OCI-LY1 (cell line): Measurements from ENCODE around the gene MVB12A.

ENCODE experiments used
- H2AFZ ChIP-seq: fragments of 200-600 bp; sonication (generic), shearing (Covaris generic); 2 replicates; pipeline ENCODE4 v1.6.0; 2014; ENCODE audit warnings: antibody characterized with exemption, mild to moderate bottlenecking, low read length
- H3F3A ChIP-seq: fragments of 200-600 bp; sonication (generic), shearing (Covaris generic); 2 replicates; pipeline ENCODE4 v1.6.0; 2014; ENCODE audit warnings: mild to moderate bottlenecking, antibody characterized with exemption, low read length, moderate library complexity; ENCODE audit not compliant: insufficient read depth
- H3K27ac ChIP-seq: fragments of 200-600 bp; sonication (generic); 2 replicates; pipeline ENCODE4 v1.5.1; 2014; ENCODE audit warnings: low read length, mixed run types, mild to moderate bottlenecking, low read depth; ENCODE audit not compliant: poor library complexity, severe bottlenecking
- H3K27me3 ChIP-seq: fragments of 200-600 bp; sonication (generic); 2 replicates; pipeline ENCODE4 v1.6.0; 2014; ENCODE audit warnings: antibody characterized with exemption, mild to moderate bottlenecking, low read length, moderate library complexity; ENCODE audit not compliant: insufficient read depth
- H3K36me3 ChIP-seq: fragments of 200-600 bp; sonication (generic); 2 replicates; pipeline ENCODE4 v1.6.1; 2014; ENCODE audit warnings: mild to moderate bottlenecking, antibody characterized with exemption, low read length, moderate library complexity, mixed read lengths; ENCODE audit not compliant: insufficient read depth
- H3K4me1 ChIP-seq: fragments of 200-600 bp; sonication (generic); 2 replicates; pipeline ENCODE4 v1.5.1; 2014; ENCODE audit warnings: mild to moderate bottlenecking, low read length, moderate library complexity; ENCODE audit not compliant: insufficient read depth, severe bottlenecking
- H3K4me2 ChIP-seq: fragments of 200-600 bp; sonication (generic), shearing (Covaris generic); 2 replicates; pipeline ENCODE4 v1.6.1; 2014; ENCODE audit warnings: low read length
- H3K4me3 ChIP-seq: fragments of 200-600 bp; sonication (generic); 2 replicates; pipeline ENCODE4 v1.5.1; 2014; ENCODE audit warnings: low read length, low read depth, mild to moderate bottlenecking, mixed read lengths; ENCODE audit not compliant: poor library complexity, severe bottlenecking
- H3K79me2 ChIP-seq: fragments of 200-600 bp; shearing (Covaris generic); 2 replicates; pipeline ENCODE4 v1.6.1; 2016; ENCODE audit warnings: mixed run types, low read length, mixed read lengths; ENCODE audit not compliant: insufficient read depth
- H3K9ac ChIP-seq: fragments of 200-600 bp; sonication (generic), shearing (Covaris generic); 2 replicates; pipeline ENCODE4 v1.6.1; 2014; ENCODE audit warnings: mild to moderate bottlenecking, low read length, mixed read lengths
- H3K9me2 ChIP-seq: fragments of 200-600 bp; sonication (generic), shearing (Covaris generic); 2 replicates; pipeline ENCODE4 v1.6.1; 2014; ENCODE audit warnings: low read depth, mild to moderate bottlenecking, low read length, mixed read lengths
- H3K9me3 ChIP-seq: fragments of 200-600 bp; shearing (Covaris generic); 2 replicates; pipeline ENCODE4 v1.6.1; 2014; ENCODE audit warnings: low read length, mixed read lengths
- H4K20me1 ChIP-seq: fragments of 200-600 bp; sonication (generic), shearing (Covaris generic); 2 replicates; pipeline ENCODE4 v1.6.0; 2016; ENCODE audit warnings: mild to moderate bottlenecking, low read length; ENCODE audit not compliant: insufficient read depth
- EZH2 ChIP-seq: fragments of 200-600 bp; sonication (generic), shearing (Covaris generic); IDR thresholded peaks from 2 replicates; pipeline ENCODE4 v1.8.0; 2017; ENCODE audit warnings: borderline replicate concordance, mixed run types, mild to moderate bottlenecking, antibody characterized with exemption, low read length, moderate library complexity, mixed read lengths
- TF ChIP-seq, protein P1 (sequence below): fragments of 200-600 bp; sonication (generic), shearing (Covaris generic); IDR thresholded peaks from 2 replicates; pipeline ENCODE4 v1.5.1; 2017; ENCODE audit warnings: mild to moderate bottlenecking, antibody characterized with exemption, low read length, moderate library complexity, mixed read lengths

Gene MVB12A

DNA sequence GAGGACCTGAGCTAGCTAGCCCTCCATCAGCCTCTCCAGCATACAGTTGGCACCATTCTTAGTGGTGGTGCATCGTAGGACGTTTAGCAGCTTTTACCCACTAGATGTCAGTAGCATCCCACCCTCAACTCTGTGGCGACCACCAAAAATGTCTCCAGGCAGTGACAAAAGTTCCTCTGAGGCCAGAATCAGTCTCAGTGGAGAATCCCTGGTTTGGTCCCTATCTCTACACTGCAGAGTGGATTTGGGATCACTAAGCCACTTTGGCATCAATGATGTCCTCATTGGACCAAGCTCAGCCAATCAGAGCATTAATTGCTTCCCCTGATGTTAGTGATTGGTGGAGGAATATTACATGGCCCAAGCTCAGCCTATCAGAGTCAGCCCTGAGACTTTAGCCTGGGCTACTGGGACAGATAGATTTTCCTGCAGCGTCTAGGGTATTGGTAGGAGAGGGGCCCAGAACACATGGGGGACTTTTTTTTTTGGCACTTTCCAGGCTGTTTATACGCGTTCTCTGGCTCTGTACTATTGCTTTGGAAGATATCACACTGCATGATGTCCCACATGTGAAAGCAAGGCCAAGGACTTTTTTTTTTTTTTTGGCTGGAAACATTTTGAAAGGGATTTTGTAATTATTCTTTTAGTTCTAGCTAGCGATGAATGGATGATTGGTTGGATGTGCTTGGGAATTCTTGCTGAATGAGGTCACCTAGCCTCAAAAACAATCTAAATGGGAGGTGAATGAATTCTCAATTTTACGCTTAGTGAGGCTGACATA lies 21.6 kb downstream of the MVB12A start:
- TF ChIP-seq EZH2 = no peak
- TF ChIP-seq, protein P1, sequence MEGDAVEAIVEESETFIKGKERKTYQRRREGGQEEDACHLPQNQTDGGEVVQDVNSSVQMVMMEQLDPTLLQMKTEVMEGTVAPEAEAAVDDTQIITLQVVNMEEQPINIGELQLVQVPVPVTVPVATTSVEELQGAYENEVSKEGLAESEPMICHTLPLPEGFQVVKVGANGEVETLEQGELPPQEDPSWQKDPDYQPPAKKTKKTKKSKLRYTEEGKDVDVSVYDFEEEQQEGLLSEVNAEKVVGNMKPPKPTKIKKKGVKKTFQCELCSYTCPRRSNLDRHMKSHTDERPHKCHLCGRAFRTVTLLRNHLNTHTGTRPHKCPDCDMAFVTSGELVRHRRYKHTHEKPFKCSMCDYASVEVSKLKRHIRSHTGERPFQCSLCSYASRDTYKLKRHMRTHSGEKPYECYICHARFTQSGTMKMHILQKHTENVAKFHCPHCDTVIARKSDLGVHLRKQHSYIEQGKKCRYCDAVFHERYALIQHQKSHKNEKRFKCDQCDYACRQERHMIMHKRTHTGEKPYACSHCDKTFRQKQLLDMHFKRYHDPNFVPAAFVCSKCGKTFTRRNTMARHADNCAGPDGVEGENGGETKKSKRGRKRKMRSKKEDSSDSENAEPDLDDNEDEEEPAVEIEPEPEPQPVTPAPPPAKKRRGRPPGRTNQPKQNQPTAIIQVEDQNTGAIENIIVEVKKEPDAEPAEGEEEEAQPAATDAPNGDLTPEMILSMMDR = peak; percentile 63
- H2AFZ ChIP-seq = no peak overlapping the region
- H3K9ac ChIP-seq = no peak overlapping the region
- no peaks in the 10 kb centered on the region for H3K36me3 ChIP-seq
- no peaks in the 10 kb centered on the region for H3F3A ChIP-seq
- no peaks in the 10 kb centered on the region for H4K20me1 ChIP-seq
- peaks cover 8% of the 10 kb centered on the region; the same call in 1 of the 2 replicates for H3K27me3 ChIP-seq
- no peaks in the 10 kb centered on the region for H3K79me2 ChIP-seq
- H3K27ac ChIP-seq = no peak overlapping the region
- peaks cover 4% of the 10 kb centered on the region; the same call in 1 of the 2 replicates for H3K9me3 ChIP-seq
- H3K4me1 ChIP-seq = no peaks in the 10 kb centered on the region
- H3K9me2 ChIP-seq = no peaks in the 10 kb centered on the region
- H3K4me3 ChIP-seq = no peak overlapping the region
- H3K4me2 ChIP-seq = no peak overlapping the region

DNA sequence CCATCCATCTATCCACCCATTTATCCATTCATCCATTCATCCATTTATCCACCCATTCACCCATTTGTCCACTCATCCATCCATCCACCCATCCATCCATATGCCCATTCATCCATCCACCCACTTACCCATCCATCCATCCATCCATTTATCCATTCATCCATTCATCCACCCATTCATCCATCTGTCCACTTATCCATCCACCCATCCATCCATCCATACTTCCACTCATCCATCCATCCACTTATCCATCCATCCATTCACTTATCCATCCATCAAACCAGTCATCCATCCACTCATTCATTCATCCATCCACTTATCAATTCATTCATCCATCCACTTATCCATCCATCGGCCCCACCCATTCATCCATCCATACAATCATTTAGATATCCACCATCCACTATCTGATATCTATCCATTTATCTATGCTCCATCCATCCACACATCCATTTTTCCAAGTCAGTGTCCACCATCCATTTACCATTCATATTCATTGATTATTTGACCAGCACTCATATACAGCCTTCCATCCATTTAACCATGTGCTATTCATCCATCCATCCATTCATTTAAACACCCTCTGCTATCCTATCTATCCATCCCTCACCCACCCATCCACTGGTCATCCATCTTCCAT lies 25.8 kb downstream of the MVB12A start:
- Histone ChIP-seq H3K79me2 (no peaks in the 10 kb centered on the region), H3K4me2 (no peak overlapping the region), H4K20me1 (no peaks in the 10 kb centered on the region), H2AFZ (no peak overlapping the region), H3F3A (no peaks in the 10 kb centered on the region), H3K36me3 (no peaks in the 10 kb centered on the region), H3K27me3 (peaks cover 7% of the 10 kb centered on the region; the same call in 1 of the 2 replicates), H3K9me3 (peaks cover 4% of the 10 kb centered on the region; the same call in 1 of the 2 replicates), H3K9me2 (no peaks in the 10 kb centered on the region), H3K4me3 (no peak overlapping the region), H3K9ac (no peak overlapping the region), H3K27ac (no peak overlapping the region), H3K4me1 (no peaks in the 10 kb centered on the region)
- no peak for TF ChIP-seq EZH2
- TF ChIP-seq, protein P1 = no peak

DNA sequence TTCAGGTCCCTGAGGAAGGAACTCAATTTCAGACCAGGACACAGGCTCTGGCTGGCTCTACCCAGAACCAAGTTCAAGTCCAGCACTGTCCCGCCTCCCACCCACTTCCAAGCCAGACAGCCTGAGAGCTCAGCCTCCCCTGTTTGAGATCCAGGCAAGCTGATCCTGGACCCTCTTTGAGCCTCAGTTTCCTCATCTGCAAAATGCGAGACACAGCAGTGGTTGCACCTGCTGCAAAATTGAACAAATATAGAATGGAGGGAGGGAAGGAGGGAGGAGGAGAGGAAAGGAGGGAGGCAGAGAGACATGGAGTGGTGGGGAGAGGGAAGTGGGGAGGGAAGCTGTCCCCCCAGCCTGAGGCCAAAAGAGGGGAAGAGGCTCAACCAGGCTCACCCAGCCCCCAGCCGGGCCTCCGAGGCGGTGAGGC lies 27.9 kb downstream of the MVB12A start:
- Histone ChIP-seq H3K9me3 (no peaks in the 10 kb centered on the region), H3K27me3 (peaks cover 7% of the 10 kb centered on the region; the same call in 1 of the 2 replicates), H3F3A (no peaks in the 10 kb centered on the region), H2AFZ (no peak overlapping the region), H3K9me2 (no peaks in the 10 kb centered on the region), H3K4me2 (no peak overlapping the region), H3K79me2 (no peaks in the 10 kb centered on the region), H3K4me1 (no peaks in the 10 kb centered on the region), H4K20me1 (no peaks in the 10 kb centered on the region), H3K36me3 (no peaks in the 10 kb centered on the region), H3K27ac (no peak overlapping the region), H3K4me3 (no peak overlapping the region), H3K9ac (no peak overlapping the region)
- TF ChIP-seq, protein P1 = no peak
- TF ChIP-seq EZH2 = no peak
